Measurements from ENCODE around the gene TRAK2. TPM values are rescaled to one million over a fixed set of nuclear protein-coding genes. Genes with fewer than 3 reads are reported as not detected.

TRAK2 gene
- total and polyA plus RNA-seq, 9 of the 15 experiments (the other 6 are each of a cell fraction or from before 2014, with no cell fraction given): 3.4 to 10.4 (median 7.3) TPM

DNA sequence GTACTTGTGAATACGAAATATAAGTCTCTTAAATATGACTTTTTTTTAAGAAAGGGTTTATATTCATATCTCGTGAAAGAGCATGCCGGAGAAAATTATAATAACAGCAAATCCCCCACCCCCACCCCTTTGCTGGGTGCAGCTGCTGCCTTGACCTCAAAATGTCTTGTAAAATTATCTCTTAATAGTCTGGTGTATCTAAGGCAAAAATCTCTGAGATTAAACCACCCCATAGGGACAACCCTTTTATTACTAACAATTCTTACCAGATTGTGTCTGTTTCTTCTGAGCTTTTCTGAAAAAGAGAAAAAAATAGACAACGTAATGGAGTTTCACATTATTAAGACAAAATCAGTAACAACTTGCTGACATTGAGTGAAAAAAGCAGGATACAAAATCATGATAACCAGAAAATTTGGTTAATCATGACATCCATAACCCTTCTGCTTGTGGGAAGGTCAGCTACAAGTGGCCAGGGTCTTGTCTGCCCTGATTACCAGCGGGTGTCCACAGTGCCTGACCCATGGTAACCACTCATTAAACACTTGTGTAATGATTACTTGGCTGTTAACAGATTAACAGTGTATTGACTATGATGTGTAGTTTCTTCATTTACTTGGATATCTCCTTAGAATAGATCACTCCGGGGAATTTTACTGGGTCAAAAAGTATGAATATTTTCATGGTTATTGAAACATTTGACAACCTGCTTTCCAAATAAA is 1.8 kb upstream of the TRAK2 start:
- H3K9me3 ChIP-seq (replicated peaks; ENCODE audit: control insufficient read depth, insufficient read depth, low read depth, low read length): no peaks in the 10 kb centered on the region
- intact Hi-C loops (cut with micrococcal nuclease): loop anchor here (5.0 kb wide), 1 partner anchor 46 kb away; no protein-coding TSS in a partner anchor
- H3K9me1 ChIP-seq (ENCODE audit: control insufficient read depth, insufficient read depth, low read length): no peaks in the 10 kb centered on the region
- ATAC-seq (no peak), DNase-seq (ENCODE audit: extremely low read depth in 1 of 4, low spot score in 3 of 4) (no peak), FAIRE-seq (peak; percentile 23)
- ChIA-PET CTCF (ENCODE audit: low intra/inter-chr PET ratio) (no interaction called here), POLR2A (no interaction called here)
- peaks cover 21% of the 10 kb centered on the region for H3K79me2 ChIP-seq (ENCODE audit: control insufficient read depth, insufficient read depth, low read length)
- no peaks in the 10 kb centered on the region for H4K20me1 ChIP-seq (replicated peaks; ENCODE audit: control insufficient read depth, insufficient read depth, low read length)
- no peak overlapping the region for H3K4me3 ChIP-seq
- H2AFZ ChIP-seq (ENCODE audit: low read depth, low read length): no peak overlapping the region
- H3K4me2 ChIP-seq (ENCODE audit: insufficient read depth, low read length): no peak overlapping the region
- no peaks in the 10 kb centered on the region for H3K27me3 ChIP-seq (ENCODE audit: control insufficient read depth in 2 of 2, insufficient read depth in 2 of 2, low read length in 2 of 2)
- H3K4me1 ChIP-seq (replicated peaks in 1 of 2; ENCODE audit: control insufficient read depth in 2 of 2, insufficient read depth in 2 of 2, low read length in 2 of 2): peaks cover 4 to 10% of the 10 kb centered on the region in 2 experiments; a peak in 2 of 5 replicates
- 57% methylated on average over 6 of the region's 6 CpGs for WGBS (ENCODE audit: insufficient coverage, low coverage, missing lambda C conversion rate)
- TF ChIP-seq, protein P1, sequence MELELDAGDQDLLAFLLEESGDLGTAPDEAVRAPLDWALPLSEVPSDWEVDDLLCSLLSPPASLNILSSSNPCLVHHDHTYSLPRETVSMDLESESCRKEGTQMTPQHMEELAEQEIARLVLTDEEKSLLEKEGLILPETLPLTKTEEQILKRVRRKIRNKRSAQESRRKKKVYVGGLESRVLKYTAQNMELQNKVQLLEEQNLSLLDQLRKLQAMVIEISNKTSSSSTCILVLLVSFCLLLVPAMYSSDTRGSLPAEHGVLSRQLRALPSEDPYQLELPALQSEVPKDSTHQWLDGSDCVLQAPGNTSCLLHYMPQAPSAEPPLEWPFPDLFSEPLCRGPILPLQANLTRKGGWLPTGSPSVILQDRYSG (tag; conservative IDR thresholded peaks at IDR 0.05; ENCODE audit: low read depth): no peak
- TF ChIP-seq XRCC5 (IDR thresholded peaks at IDR 0.05; ENCODE audit: low read depth, low read length): no peak
- TF ChIP-seq, protein P2, sequence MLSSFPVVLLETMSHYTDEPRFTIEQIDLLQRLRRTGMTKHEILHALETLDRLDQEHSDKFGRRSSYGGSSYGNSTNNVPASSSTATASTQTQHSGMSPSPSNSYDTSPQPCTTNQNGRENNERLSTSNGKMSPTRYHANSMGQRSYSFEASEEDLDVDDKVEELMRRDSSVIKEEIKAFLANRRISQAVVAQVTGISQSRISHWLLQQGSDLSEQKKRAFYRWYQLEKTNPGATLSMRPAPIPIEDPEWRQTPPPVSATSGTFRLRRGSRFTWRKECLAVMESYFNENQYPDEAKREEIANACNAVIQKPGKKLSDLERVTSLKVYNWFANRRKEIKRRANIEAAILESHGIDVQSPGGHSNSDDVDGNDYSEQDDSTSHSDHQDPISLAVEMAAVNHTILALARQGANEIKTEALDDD (IDR thresholded peaks at IDR 0.05): peak; percentile 49
- H3K27ac ChIP-seq (ENCODE audit: extremely low read depth, low read depth, low read length): no peak overlapping the region
- in situ Hi-C loops (cut with MboI): no loop called here
- H3K9ac ChIP-seq (ENCODE audit: insufficient read depth in 1 of 2, low read depth in 2 of 2, low read length in 2 of 2): peak overlapping the region in 1 of 2 experiments; percentile 69; a peak in 2 of 4 replicates
- no peaks in the 10 kb centered on the region for H3K36me3 ChIP-seq (ENCODE audit: control insufficient read depth, insufficient read depth, low read length)
- no TSS peak for BruUV-seq (replicated peaks)

All from K562 (cell line).